ENCODE results near the gene ZNF573. TPM values are rescaled to one million over a fixed set of nuclear protein-coding genes. Genes with fewer than 3 reads are reported as not detected.
A peak's percentile ranks its signal among the peaks of the same experiment; 100 is the strongest.

ZNF573 gene
- total RNA-seq (2016; rRNA removed; fragmentation: Illumina TruSeq; extraction: Trizol) (9.3 and 16.0 TPM in 2 replicates), polyA plus RNA-seq (2011; rRNA removed) (2.1 and 3.1 TPM in 2 replicates), polyA minus RNA-seq (2011; rRNA and poly(A)+ RNA removed; ENCODE audit: low replicate concordance) (6.8 and 11.8 TPM in 2 replicates), Bru-seq, nascent RNA (percentile 48 among the genes with signal in this experiment), BruChase-seq, experiment 1, labeled RNA remaining after a 6-hour chase (percentile 43 among the genes with signal in this experiment), BruChase-seq, experiment 2, labeled RNA remaining after a 2-hour chase (percentile 47 among the genes with signal in this experiment)
- total RNA-seq (2016; cell fraction: cytosol; rRNA removed; fragmentation: Illumina TruSeq; extraction: Trizol; ENCODE audit: low read depth) = 4.3 and 4.8 TPM in 2 replicates
- 9.5 and 14.7 TPM in 2 replicates for total RNA-seq (2016; cell fraction: insoluble cytoplasmic fraction; rRNA removed; fragmentation: Illumina TruSeq; extraction: Trizol)
- total RNA-seq (2016; cell fraction: membrane; rRNA removed; fragmentation: Illumina TruSeq; extraction: Trizol) = 4.5 and 4.8 TPM in 2 replicates
- 8.8 and 10.3 TPM in 2 replicates for total RNA-seq (2016; cell fraction: nucleus; rRNA removed; fragmentation: Illumina TruSeq; extraction: Trizol)
- 0.62 and 15.1 TPM in 2 replicates for polyA plus RNA-seq (2011; cell fraction: cytosol; rRNA removed)
- 2.5 and 16.8 TPM in 2 replicates for polyA plus RNA-seq (2011; cell fraction: nucleus; rRNA removed)
- 1.1 and 3.0 TPM in 2 replicates for polyA plus RNA-seq (2012)
- polyA plus RNA-seq (2016; cell fraction: cytosol; fragmentation: Illumina TruSeq; extraction: Trizol; ENCODE audit: low read depth) = 0.38 and 0.58 TPM in 2 replicates
- polyA plus RNA-seq (2016; cell fraction: insoluble cytoplasmic fraction; fragmentation: Illumina TruSeq; extraction: Trizol; ENCODE audit: low read depth) = 2.4 and 3.1 TPM in 2 replicates
- polyA plus RNA-seq (2016; cell fraction: membrane; fragmentation: Illumina TruSeq; extraction: Trizol; ENCODE audit: low read depth) = 0.39 and 0.66 TPM in 2 replicates
- polyA plus RNA-seq (2016; cell fraction: nucleus; fragmentation: Illumina TruSeq; extraction: Trizol; ENCODE audit: insufficient read depth, low read depth) = 1.8 and 4.6 TPM in 2 replicates
- 4.4 and 7.3 TPM in 2 replicates for polyA minus RNA-seq (2011; cell fraction: cytosol; rRNA and poly(A)+ RNA removed)
- polyA minus RNA-seq (2011; cell fraction: nucleus; rRNA and poly(A)+ RNA removed) = 14.3 and 20.4 TPM in 2 replicates
- long read RNA-seq, experiment 1, partial matches to known transcripts = 0 of 1 reads
- long read RNA-seq, experiment 1, other reads (novel, unspliced or antisense) = 1 of 1 reads
- long read RNA-seq, experiment 2 = 0 reads

DNA sequence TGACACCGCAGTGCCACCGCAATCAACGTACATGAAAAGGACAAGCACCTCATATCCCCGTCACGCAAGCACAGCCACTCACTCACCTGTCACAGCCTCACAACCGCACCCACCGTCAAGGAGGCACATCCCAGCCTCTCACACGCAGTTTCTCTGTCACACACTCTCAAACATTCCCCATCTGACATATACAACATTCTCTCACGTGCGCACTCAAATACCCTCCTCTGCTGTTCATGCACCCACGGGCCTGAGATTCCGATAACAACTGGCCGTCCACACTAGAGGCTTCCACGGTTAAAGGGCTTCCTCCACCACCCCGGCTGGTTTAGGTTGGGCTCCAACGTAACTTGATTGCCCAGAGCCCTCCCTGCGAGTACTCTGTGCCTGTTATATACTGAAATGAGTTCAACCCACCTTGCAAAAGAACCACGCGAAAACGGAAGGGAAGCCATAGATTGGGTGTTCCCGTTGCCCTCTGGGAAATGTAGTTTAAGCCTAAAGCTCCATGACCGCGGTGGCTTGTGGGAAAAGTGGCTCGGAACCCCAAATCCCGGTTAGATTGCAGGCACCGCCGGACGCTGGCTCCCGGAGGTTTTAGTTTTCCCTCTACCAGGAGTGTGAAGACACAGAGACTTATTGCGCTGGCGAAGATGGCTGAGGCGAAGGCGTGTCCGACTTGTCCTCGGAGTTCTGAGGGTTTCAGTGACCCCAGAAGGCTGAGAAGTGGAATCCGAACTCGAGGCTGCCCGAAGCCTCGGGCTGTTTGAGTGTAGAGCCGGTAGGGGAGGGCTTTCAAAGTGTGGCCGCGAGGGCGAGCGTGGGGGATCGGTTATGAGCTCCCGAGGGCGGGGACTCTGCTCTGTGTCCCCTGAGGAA is at the start of gene ZNF573:
TSS of gene ZNF573 (minus strand) at position 460 of the 879 bp plus-strand sequence. CDS start 5,857 bp downstream, outside the sequence.
- ChIA-PET POLR2A (interaction anchor here (0.7 to 1.8 kb wide), 16 partner anchors 60 to 1565 kb away, joined by 3 to 13 read pairs (median 4); partner anchors contain the start of genes FAM98C, SIPA1L3, WDR87 and ZFP30), CTCF (ENCODE audit: low intra/inter-chr PET ratio, low total read pairs) (no interaction called here)
- Histone ChIP-seq H3K27me3 (ENCODE audit: control insufficient read depth in 1 of 2, insufficient read depth in 2 of 2, low read length in 2 of 2) (no peaks in the 10 kb centered on the region; a peak in 1 of 5 replicates), H3K9me3 (ENCODE audit: low read length) (no peaks in the 10 kb centered on the region), H3K79me2 (ENCODE audit: insufficient read depth, low read length) (peaks cover 2% of the 10 kb centered on the region), H3K9ac (ENCODE audit: insufficient read depth, low read depth, low read length) (peak within 1 kb of the TSS; percentile 86), H3K36me3 (replicated peaks in 1 of 2; ENCODE audit: control insufficient read depth in 1 of 2, insufficient read depth in 2 of 2, low read length in 2 of 2) (no peaks in the 10 kb centered on the region), H2AFZ (ENCODE audit: low read length) (peak within 1 kb of the TSS; percentile 96), H3K4me3 (replicated peaks in 1 of 3; ENCODE audit: insufficient read depth in 1 of 3, low read depth in 2 of 3, low read length in 3 of 3) (peak within 1 kb of the TSS; percentile 94 to 96 (median 96)), H3K4me1 (ENCODE audit: insufficient read depth, low read length) (no peaks in the 10 kb centered on the region), H3K4me2 (ENCODE audit: low read depth, low read length) (peak within 1 kb of the TSS; percentile 87), H3K27ac (ENCODE audit: extremely low read length, insufficient read depth, low read length) (peak within 1 kb of the TSS; percentile 86), H4K20me1 (ENCODE audit: insufficient read depth, low read length) (no peaks in the 10 kb centered on the region)
- intact Hi-C loops (cut with micrococcal nuclease; ENCODE audit: unreplicated experiment) = loop anchor here (1.0 kb wide), 3 partner anchors 60 to 124 kb away; partner anchors contain the start of genes ZFP30 and ZNF607
- BruUV-seq (replicated peaks) = TSS peak; percentile 82
- in situ Hi-C loops (cut with HindIII; ENCODE audit: extremely low pct_ligation_motif_present, low pct_unique_long_range_greater_than_20kb) = no loop called here
- under 1% methylated on average over 38 of the region's 47 CpGs for WGBS (ENCODE audit: low lambda C conversion rate)
- ATAC-seq (peak; percentile 96), FAIRE-seq (peak; percentile 98), DNase-seq (ENCODE audit: low spot score) (peak; percentile 88)
- TF ChIP-seq CENPT (CRISPR knock-in tag; IDR thresholded peaks at IDR 0.05; ENCODE audit: low read depth) = no peak
- no peak for TF ChIP-seq NONO (IDR thresholded peaks at IDR 0.05)
- 0 out of 2 replicates have a peak, but pooled peaks have one; percentile 48 for TF ChIP-seq NONO (CRISPR knock-in tag; conservative IDR thresholded peaks at IDR 0.05)
- TF ChIP-seq RARG (CRISPR knock-in tag; IDR thresholded peaks at IDR 0.05; ENCODE audit: low read depth) = no peak
- TF ChIP-seq EZH2 (conservative IDR thresholded peaks at IDR 0.05; ENCODE audit: low read depth, low read length) = no peak
- TF ChIP-seq SAP130 (CRISPR knock-in tag; IDR thresholded peaks at IDR 0.05; ENCODE audit: low read depth) = peak; percentile 88
- TF ChIP-seq ZNF484 (CRISPR knock-in tag; IDR thresholded peaks at IDR 0.05; ENCODE audit: borderline replicate concordance, low read depth) = no peak
- no peak for TF ChIP-seq ADNP (CRISPR knock-in tag; IDR thresholded peaks at IDR 0.05)
- TF ChIP-seq, protein P1, sequence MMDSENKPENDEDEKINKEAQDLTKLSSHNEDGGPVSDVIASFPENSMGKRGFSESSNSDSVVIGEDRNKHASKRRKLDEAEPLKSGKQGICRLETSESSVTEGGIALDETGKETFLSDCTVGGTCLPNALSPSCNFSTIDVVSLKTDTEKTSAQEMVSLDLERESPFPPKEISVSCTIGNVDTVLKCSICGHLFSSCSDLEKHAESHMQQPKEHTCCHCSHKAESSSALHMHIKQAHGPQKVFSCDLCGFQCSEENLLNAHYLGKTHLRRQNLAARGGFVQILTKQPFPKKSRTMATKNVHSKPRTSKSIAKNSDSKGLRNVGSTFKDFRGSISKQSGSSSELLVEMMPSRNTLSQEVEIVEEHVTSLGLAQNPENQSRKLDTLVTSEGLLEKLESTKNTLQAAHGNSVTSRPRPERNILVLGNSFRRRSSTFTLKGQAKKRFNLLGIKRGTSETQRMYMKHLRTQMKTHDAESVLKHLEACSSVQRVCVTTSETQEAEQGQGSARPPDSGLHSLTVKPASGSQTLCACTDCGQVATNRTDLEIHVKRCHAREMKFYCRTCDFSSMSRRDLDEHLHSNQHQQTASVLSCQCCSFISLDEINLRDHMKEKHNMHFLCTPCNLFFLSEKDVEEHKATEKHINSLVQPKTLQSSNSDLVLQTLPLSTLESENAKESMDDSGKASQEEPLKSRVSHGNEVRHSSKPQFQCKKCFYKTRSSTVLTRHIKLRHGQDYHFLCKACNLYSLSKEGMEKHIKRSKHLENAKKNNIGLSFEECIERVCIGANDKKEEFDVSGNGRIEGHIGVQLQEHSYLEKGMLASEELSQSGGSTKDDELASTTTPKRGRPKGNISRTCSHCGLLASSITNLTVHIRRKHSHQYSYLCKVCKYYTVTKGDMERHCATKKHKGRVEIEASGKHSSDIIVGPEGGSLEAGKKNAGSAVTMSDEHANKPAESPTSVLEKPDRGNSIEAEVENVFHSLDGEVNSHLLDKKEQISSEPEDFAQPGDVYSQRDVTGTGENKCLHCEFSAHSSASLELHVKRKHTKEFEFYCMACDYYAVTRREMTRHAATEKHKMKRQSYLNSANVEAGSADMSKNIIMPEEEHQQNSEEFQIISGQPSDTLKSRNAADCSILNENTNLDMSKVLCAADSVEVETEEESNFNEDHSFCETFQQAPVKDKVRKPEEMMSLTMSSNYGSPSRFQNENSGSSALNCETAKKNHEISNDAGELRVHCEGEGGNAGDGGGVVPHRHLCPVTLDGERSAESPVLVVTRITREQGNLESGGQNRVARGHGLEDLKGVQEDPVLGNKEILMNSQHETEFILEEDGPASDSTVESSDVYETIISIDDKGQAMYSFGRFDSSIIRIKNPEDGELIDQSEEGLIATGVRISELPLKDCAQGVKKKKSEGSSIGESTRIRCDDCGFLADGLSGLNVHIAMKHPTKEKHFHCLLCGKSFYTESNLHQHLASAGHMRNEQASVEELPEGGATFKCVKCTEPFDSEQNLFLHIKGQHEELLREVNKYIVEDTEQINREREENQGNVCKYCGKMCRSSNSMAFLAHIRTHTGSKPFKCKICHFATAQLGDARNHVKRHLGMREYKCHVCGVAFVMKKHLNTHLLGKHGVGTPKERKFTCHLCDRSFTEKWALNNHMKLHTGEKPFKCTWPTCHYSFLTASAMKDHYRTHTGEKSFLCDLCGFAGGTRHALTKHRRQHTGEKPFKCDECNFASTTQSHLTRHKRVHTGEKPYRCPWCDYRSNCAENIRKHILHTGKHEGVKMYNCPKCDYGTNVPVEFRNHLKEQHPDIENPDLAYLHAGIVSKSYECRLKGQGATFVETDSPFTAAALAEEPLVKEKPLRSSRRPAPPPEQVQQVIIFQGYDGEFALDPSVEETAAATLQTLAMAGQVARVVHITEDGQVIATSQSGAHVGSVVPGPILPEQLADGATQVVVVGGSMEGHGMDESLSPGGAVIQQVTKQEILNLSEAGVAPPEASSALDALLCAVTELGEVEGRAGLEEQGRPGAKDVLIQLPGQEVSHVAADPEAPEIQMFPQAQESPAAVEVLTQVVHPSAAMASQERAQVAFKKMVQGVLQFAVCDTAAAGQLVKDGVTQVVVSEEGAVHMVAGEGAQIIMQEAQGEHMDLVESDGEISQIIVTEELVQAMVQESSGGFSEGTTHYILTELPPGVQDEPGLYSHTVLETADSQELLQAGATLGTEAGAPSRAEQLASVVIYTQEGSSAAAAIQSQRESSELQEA (CRISPR knock-in tag; IDR thresholded peaks at IDR 0.05; ENCODE audit: not compliant biosample characterization) = no peak
- peak; percentile 33; the same call in 1 of the 2 replicates for TF ChIP-seq MIER3 (CRISPR knock-in tag; IDR thresholded peaks at IDR 0.05; ENCODE audit: borderline replicate concordance)

All from HepG2 (cell line).